B cell (primary cell): Measurements from ENCODE around the gene KCNG4. TPM values are rescaled to one million over a fixed set of nuclear protein-coding genes. Genes with fewer than 3 reads are reported as not detected.

Experiments
- ATAC-seq: fragments of 200-7000 bp; cut with Tn5 transposase; one replicate; pipeline ENCODE4 v1.10.0; 2021; ENCODE audit warnings: low read depth, mild to moderate bottlenecking, moderate number of reproducible peaks, moderate library complexity
- CTCF ChIA-PET: fragments of 350-600 bp; sonication (Branson Sonifier 250); formaldehyde crosslinking; loops from one replicate; lab custom pipeline; 2021; ENCODE audit warnings: antibody characterized with exemption, inconsistent platforms; lab: Charles Lee
- POLR2A ChIA-PET: fragments of 350-600 bp; sonication (Branson Sonifier 250); formaldehyde crosslinking; loops from one replicate; lab custom pipeline; 2021; ENCODE audit warnings: antibody characterized with exemption; lab: Charles Lee
- DNase-seq: peaks from one replicate; pipeline ENCODE4 v3.0.0; 2013
- H2AFZ ChIP-seq: 2 replicates; pipeline ENCODE4 v1.6.1; 2012; ENCODE audit warnings: mild to moderate bottlenecking, low read depth, low read length; ENCODE audit not compliant: insufficient read depth, poor library complexity, severe bottlenecking
- H3K27ac ChIP-seq, 2 donors: 1 replicate in 1 of 2; 2 replicates in 1 of 2; pipeline ENCODE4 v1.5.1; 2012 to 2013; ENCODE audit warnings: low read length in 2 of 2, mild to moderate bottlenecking in 2 of 2, moderate library complexity in 1 of 2
- H3K27me3 ChIP-seq, 4 experiments: fragments of 200-600 bp in 1 of 4; sonication (generic) in 1 of 4; replicated peaks in 1 of 4; 1 replicate in 2 of 4; 2 replicates in 2 of 4; pipeline versions ENCODE4 v1.6.1 to v1.7.0; 2013 to 2016; ENCODE audit warnings: low read length in 3 of 4, mild to moderate bottlenecking in 2 of 4, mixed read lengths in 1 of 4, moderate library complexity in 1 of 4; ENCODE audit not compliant: insufficient read depth in 4 of 4, control insufficient read depth in 3 of 4; ENCODE audit errors: control extremely low read depth in 1 of 4
- H3K36me3 ChIP-seq, 2 experiments: replicated peaks in 1 of 2; 1 replicate in 1 of 2; 2 replicates in 1 of 2; pipeline versions ENCODE4 v1.6.1 to v1.7.1; 2013; ENCODE audit warnings: low read length in 1 of 2; ENCODE audit not compliant: insufficient read depth in 2 of 2, control insufficient read depth in 1 of 2; ENCODE audit errors: control extremely low read depth in 1 of 2, extremely low read depth in 1 of 2
- H3K4me1 ChIP-seq, 2 donors: fragments of 200-600 bp in 1 of 2; sonication (generic) in 1 of 2; 1 replicate in 1 of 2; 2 replicates in 1 of 2; pipeline versions ENCODE4 v1.5.1 to v1.6.1; 2013 to 2017; ENCODE audit warnings: low read length in 2 of 2; ENCODE audit not compliant: control insufficient read depth in 2 of 2, insufficient read depth in 2 of 2
- H3K4me2 ChIP-seq: replicated peaks from 2 replicates; pipeline ENCODE3; 2012; ENCODE audit warnings: mild to moderate bottlenecking, low read depth, low read length; ENCODE audit not compliant: poor library complexity, severe bottlenecking
- H3K4me3 ChIP-seq, 5 experiments: fragments of 200-600 bp in 1 of 5; sonication (generic) in 1 of 5; 1 replicate in 3 of 5; 2 replicates in 2 of 5; pipeline versions ENCODE4 v1.5.1 to v1.7.0; 2011 to 2016; ENCODE audit warnings: low read length in 4 of 5, mild to moderate bottlenecking in 4 of 5, low read depth in 2 of 5, control low read depth in 1 of 5, moderate library complexity in 1 of 5; ENCODE audit not compliant: insufficient read depth in 1 of 5; ENCODE audit errors: control extremely low read depth in 1 of 5, extremely low read depth in 1 of 5
- H3K79me2 ChIP-seq: fragments of 200-600 bp; sonication (generic); one replicate; pipeline ENCODE4 v1.6.0; 2016; ENCODE audit warnings: low read length; ENCODE audit not compliant: control insufficient read depth, insufficient read depth
- H3K9ac ChIP-seq: fragments of 200-600 bp; sonication (generic); 2 replicates; pipeline ENCODE4 v1.6.1; 2017; ENCODE audit warnings: mild to moderate bottlenecking, low read length, moderate library complexity
- H3K9me3 ChIP-seq, 3 donors: one replicate each; pipeline versions ENCODE4 v1.6.1 to v1.7.1; 2013; ENCODE audit warnings: low read length in 2 of 3; ENCODE audit not compliant: control insufficient read depth in 2 of 3, insufficient read depth in 1 of 3; ENCODE audit errors: control extremely low read depth in 1 of 3
- H4K20me1 ChIP-seq: 2 replicates; pipeline ENCODE4 v1.6.0; 2012; ENCODE audit warnings: mild to moderate bottlenecking, low read length; ENCODE audit not compliant: insufficient read depth, control insufficient read depth, poor library complexity, severe bottlenecking
- H3K27ac Mint-ChIP-seq: one replicate; pipeline ENCODE4 v1.8.0; 2021; ENCODE audit warnings: mixed read lengths
- H3K27me3 Mint-ChIP-seq: one replicate; pipeline ENCODE4 v1.8.0; 2021; ENCODE audit warnings: mixed read lengths
- H3K4me1 Mint-ChIP-seq: one replicate; pipeline ENCODE4 v1.8.0; 2021; ENCODE audit warnings: mixed read lengths
- H3K4me3 Mint-ChIP-seq: one replicate; pipeline ENCODE4 v1.8.0; 2021; ENCODE audit warnings: mixed read lengths
- H3K9me3 Mint-ChIP-seq: one replicate; pipeline ENCODE4 v1.8.0; 2022; ENCODE audit warnings: mixed read lengths; ENCODE audit not compliant: insufficient read depth
- CTCF ChIP-seq: fragments of 200-600 bp; IDR thresholded peaks from one replicate; pipeline ENCODE4 v1.8.0; 2022; ENCODE audit warnings: antibody characterized with exemption, mild to moderate bottlenecking
- EZH2 ChIP-seq: IDR thresholded peaks from 2 replicates; pipeline ENCODE4 v1.6.1; 2012; ENCODE audit warnings: borderline replicate concordance, low read depth, mild to moderate bottlenecking, moderate library complexity, low read length; ENCODE audit not compliant: insufficient read depth, poor library complexity, severe bottlenecking
- WGBS: methylation state at CpG from one replicate; pipeline ENCODE4 v1.1.5; 2013; ENCODE audit warnings: missing lambda C conversion rate; ENCODE audit not compliant: insufficient coverage; 5-methylcytosine and 5-hydroxymethylcytosine counted together
- intact Hi-C: fragments of 100-400 bp; cut with micrococcal nuclease; formaldehyde crosslinking; loops from one replicate; pipeline ENCODE4 v1.10.0; 2022
- polyA plus RNA-seq: library from polyadenylated mRNA; depleted of rRNA; stranded (reverse); fragments of >200 nt; gene quantifications from 2 replicates; pipeline ENCODE4 v1.2.3, GENCODE V29; 2012
- total RNA-seq, 2 donors: library from RNA; stranded (reverse); fragments of 120-200 nt in 1 of 2; gene quantifications; 1 replicate in 1 of 2; 2 replicates in 1 of 2; pipeline versions ENCODE4 v1.2.3 to v1.2.4, GENCODE V29; 2013 to 2022

KCNG4 gene
- total and polyA plus RNA-seq, 2 donors (not counting 1 experiment from before 2014, with no cell fraction given) = not detected

- Histone ChIP-seq H3K4me1 (no peaks in the 10 kb centered on the region), H3K36me3 (no peaks in the 10 kb centered on the region), H2AFZ (no peak overlapping the region), H3K27me3 (peaks cover 0 to 5% (median 2%) of the 10 kb centered on the region in 4 experiments), H3K4me3 (no peak overlapping the region), H3K9ac (no peak overlapping the region), H3K9me3 (peaks cover 0 to 20% (median 0%) of the 10 kb centered on the region in 3 donors), H3K79me2 (no peaks in the 10 kb centered on the region), H3K27ac (no peak overlapping the region), H4K20me1 (no peaks in the 10 kb centered on the region), H3K4me2 (no peak overlapping the region)
- Mint-ChIP-seq H3K9me3 (peaks cover 2% of the 10 kb centered on the region), H3K4me1 (no peaks in the 10 kb centered on the region), H3K4me3 (no peak overlapping the region), H3K27me3 (peaks cover 22% of the 10 kb centered on the region), H3K27ac (no peak overlapping the region)
- DNase-seq (no peak), ATAC-seq (no peak)
- TF ChIP-seq CTCF (no peak), EZH2 (no peak)
- ChIA-PET POLR2A (no interaction called here), CTCF (interaction anchor here (0.5 kb wide), 1 partner anchor 1536 kb away, joined by 5 read pairs; no protein-coding TSS in a partner anchor)
- intact Hi-C loops = no loop called here
- WGBS = 76% methylated on average over 2 of the region's 4 CpGs
Measured at GRCh38 chr16:84262031-84262430, 22.2 kb upstream of the KCNG4 start.

- H3K4me3 Mint-ChIP-seq = no peak overlapping the region
- DNase-seq = no peak
- Histone ChIP-seq H4K20me1 (no peaks in the 10 kb centered on the region), H3K36me3 (no peaks in the 10 kb centered on the region), H3K27me3 (peaks cover 0 to 5% (median 2%) of the 10 kb centered on the region in 4 experiments), H3K4me3 (no peak overlapping the region), H3K9me3 (peaks cover 0 to 16% (median 0%) of the 10 kb centered on the region in 3 donors), H3K9ac (no peak overlapping the region), H3K27ac (no peak overlapping the region), H2AFZ (no peak overlapping the region), H3K4me1 (no peaks in the 10 kb centered on the region), H3K4me2 (no peak overlapping the region), H3K79me2 (no peaks in the 10 kb centered on the region)
- ChIA-PET CTCF (interaction anchor here (0.7 kb wide), 1 partner anchor 16 kb away, joined by 3 read pairs; no protein-coding TSS in a partner anchor), POLR2A (no interaction called here)
- peaks cover 26% of the 10 kb centered on the region for H3K27me3 Mint-ChIP-seq
- no peak for ATAC-seq
- intact Hi-C loops = no loop called here
- TF ChIP-seq CTCF = no peak
- TF ChIP-seq EZH2 = no peak
- no peaks in the 10 kb centered on the region for H3K4me1 Mint-ChIP-seq
- H3K27ac Mint-ChIP-seq = no peak overlapping the region
- 90% methylated on average over 21 of the region's 23 CpGs for WGBS
- peaks cover 2% of the 10 kb centered on the region for H3K9me3 Mint-ChIP-seq
Measured at GRCh38 chr16:84260766-84261554, 21.1 kb upstream of the KCNG4 start.
